GM21723 (cell line): ENCODE data around the gene SPDYE9.
"Not testable (repeated sequence)": the region's sequence is repeated elsewhere in the genome, so short reads cannot be mapped to it uniquely, and the experiment has no call there.

Experiments used
- ATAC-seq: cut with Tn5 transposase; IDR thresholded peaks from one replicate; pipeline ENCODE4 v1.9.1; 2021; ENCODE audit warnings: mild to moderate bottlenecking, moderate library complexity; ENCODE audit not compliant: unreplicated experiment

Gene SPDYE9, protein sequence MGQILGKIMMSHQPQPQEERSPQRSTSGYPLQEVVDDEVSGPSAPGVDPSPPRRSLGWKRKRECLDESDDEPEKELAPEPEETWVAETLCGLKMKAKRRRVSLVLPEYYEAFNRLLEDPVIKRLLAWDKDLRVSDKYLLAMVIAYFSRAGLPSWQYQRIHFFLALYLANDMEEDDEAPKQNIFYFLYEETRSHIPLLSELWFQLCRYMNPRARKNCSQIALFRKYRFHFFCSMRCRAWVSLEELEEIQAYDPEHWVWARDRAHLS

DNA sequence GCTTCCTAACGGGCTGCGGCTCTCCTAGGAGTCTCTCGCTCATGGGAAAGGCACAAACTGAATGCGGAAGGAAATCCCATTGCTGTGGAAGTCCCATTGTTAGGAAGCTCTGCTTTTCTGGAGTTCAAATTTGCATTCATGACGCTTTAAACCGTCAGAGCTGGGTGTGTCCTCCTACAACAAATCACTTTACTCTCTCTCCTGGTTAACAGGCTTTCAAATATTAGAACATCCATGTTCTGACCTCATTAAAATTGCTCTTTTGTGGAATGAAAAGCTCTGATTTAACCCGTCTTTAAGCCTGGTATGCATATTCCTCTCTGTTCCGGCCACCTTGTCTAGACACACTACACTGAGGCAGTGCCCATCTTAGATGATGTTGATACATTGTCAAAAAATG, at the start of gene SPDYE9:
Gene SPDYE9, minus strand, starts transcription at position 101 of the 400 bp plus-strand sequence. CDS start 1,800 bp downstream, outside the sequence.
- not testable (repeated sequence) for ATAC-seq

DNA sequence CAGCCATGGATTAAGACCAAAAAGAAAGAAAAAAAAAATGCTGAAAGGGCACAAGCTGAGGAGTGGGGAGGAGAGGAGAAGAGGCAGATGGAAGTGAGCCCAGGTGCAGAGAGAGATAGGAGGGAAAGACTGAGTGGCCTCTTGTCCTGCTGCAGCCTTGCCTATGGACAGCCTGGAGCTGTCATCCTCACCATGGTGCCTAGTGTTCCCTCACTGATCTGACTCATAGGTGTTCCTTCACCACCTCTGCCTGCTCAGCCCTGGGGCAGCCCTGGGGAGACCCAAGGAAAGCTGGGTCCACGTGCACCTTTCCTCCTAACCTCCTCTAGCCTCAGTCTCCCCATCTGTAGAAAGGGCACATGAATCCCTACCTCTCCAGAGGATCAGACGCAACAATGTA, 49.0 kb upstream of the SPDYE9 start:
- not testable (repeated sequence) for ATAC-seq

DNA sequence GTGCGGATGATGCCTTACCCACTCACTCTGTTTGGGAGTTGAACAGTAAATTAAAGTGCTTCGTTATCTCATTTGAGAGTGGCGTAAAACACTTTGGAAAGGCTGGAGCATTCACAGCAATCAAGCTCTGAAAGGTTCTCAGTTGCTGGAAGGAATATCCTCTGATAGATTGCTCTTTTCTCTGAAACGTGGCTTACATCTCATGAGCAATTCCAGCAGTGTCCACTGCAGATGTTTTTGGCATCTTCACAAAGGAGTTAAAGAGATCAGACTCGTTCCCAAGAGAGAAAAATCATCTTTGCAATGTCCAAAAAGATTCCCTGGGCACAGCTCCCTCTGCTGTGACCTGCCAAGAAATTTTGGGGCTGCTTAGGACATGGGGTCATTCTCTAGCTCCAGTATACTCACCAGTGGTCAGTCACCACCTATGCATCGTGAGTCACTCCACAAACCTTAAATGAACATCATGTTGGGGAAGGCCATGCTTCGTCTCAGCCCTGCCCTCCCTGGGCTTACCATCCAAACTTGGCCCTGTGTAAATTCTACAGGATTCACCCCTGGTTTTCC, 46.9 kb upstream of the SPDYE9 start:
- ATAC-seq: not testable (repeated sequence)

DNA sequence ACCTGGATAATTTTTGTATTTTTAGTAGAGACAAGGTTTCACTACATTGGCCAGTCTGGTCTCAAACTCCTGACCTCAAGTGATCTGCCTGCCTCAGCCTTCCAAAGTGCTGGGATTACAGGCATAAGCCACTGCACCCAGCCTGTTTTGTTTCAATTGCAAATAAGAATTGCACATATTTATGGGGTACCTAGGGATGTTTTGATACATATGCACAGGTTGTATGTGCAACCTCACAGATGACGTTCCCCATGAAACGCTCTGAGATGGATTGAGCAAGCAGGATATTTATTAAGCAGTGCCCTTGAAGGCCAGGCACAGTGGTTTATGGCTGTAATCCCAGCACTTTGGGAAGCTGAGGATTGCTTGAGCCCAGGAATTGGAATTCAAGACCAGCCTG, 44.8 kb upstream of the SPDYE9 start:
- not testable (repeated sequence) for ATAC-seq

DNA sequence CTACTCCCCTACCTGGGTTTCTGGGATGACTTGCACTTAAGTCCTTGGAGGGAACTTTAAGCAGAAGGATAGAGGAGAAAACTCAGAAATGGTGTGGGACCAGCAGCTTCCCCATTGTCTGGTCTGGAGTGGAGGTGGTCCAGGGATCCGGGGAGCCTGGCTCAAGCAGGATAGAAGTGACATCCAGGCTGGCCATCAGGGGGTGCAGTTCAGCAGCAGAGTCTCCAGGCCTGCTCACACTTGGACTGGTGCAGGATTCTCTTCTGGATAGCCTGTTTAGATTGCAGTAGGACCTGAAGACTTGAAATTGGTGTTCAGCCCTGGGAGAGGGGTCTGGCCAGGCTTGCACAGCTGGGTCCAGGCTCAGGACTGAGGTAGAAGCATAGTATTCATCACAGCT, 38.3 kb upstream of the SPDYE9 start:
- ATAC-seq: not testable (repeated sequence)

GRCh38 chr7:73122778-73123447, 37.1 kb upstream of the SPDYE9 start:
- peak; percentile 20 for ATAC-seq

- ATAC-seq: peak; percentile 45
Measured at GRCh38 chr7:73118155-73118554, 32.3 kb upstream of the SPDYE9 start.

DNA sequence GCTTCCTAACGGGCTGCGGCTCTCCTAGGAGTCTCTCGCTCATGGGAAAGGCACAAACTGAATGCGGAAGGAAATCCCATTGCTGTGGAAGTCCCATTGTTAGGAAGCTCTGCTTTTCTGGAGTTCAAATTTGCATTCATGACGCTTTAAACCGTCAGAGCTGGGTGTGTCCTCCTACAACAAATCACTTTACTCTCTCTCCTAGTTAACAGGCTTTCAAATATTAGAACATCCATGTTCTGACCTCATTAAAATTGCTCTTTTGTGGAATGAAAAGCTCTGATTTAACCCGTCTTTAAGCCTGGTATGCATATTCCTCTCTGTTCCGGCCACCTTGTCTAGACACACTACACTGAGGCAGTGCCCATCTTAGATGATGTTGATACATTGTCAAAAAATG, 28.0 kb downstream of the SPDYE9 start, which contains the start of gene SPDYE11:
Gene SPDYE11, minus strand, starts transcription at position 101 of the 400 bp plus-strand sequence. CDS start 1,800 bp downstream, outside the sequence.
- ATAC-seq: not testable (repeated sequence)

DNA sequence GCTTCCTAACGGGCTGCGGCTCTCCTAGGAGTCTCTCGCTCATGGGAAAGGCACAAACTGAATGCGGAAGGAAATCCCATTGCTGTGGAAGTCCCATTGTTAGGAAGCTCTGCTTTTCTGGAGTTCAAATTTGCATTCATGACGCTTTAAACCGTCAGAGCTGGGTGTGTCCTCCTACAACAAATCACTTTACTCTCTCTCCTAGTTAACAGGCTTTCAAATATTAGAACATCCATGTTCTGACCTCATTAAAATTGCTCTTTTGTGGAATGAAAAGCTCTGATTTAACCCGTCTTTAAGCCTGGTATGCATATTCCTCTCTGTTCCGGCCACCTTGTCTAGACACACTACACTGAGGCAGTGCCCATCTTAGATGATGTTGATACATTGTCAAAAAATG, 56.2 kb downstream of the SPDYE9 start, which contains the start of gene SPDYE8:
Gene SPDYE8, minus strand, starts transcription at position 101 of the 400 bp plus-strand sequence. CDS start 1,800 bp downstream, outside the sequence.
- not testable (repeated sequence) for ATAC-seq
